Heart right ventricle (tissue), 16 donors: ENCODE results near the gene TRRAP. TPM values are rescaled to one million over a fixed set of nuclear protein-coding genes. Genes with fewer than 3 reads are reported as not detected.

ENCODE experiments used
- ATAC-seq, 8 donors: fragments of 200-7000 bp; cut with Tn5 transposase; one replicate each; pipeline ENCODE4 v1.9.1; 2020; ENCODE audit warnings: mild to moderate bottlenecking in 8 of 8, moderate library complexity in 8 of 8, moderate number of reproducible peaks in 1 of 8
- DNase-seq, 2 donors: peaks; one replicate each; pipeline ENCODE4 v3.0.0-alpha.2; 2020
- H3K27ac ChIP-seq, 10 donors: fragments of 200-600 bp; sonication (generic) in 2 of 10; one replicate each; pipeline versions ENCODE4 v1.5.0 to v1.8.0; 2020 to 2022; ENCODE audit warnings: mild to moderate bottlenecking in 3 of 10
- H3K27me3 ChIP-seq, 7 donors: fragments of 200-600 bp; one replicate each; pipeline ENCODE4 v1.8.0; 2021 to 2022; ENCODE audit warnings: mild to moderate bottlenecking in 2 of 7
- H3K36me3 ChIP-seq, 9 donors: fragments of 200-600 bp; sonication (generic) in 1 of 9; one replicate each; pipeline versions ENCODE4 v1.5.0 to v1.8.0; 2020 to 2022; ENCODE audit warnings: mild to moderate bottlenecking in 2 of 9
- H3K4me1 ChIP-seq, 9 donors: fragments of 200-600 bp; sonication (generic) in 1 of 9; one replicate each; pipeline versions ENCODE4 v1.5.0 to v1.8.0; 2020 to 2022; ENCODE audit warnings: mild to moderate bottlenecking in 4 of 9
- H3K4me3 ChIP-seq, 10 donors: fragments of 200-600 bp; sonication (generic) in 2 of 10; one replicate each; pipeline versions ENCODE4 v1.5.0 to v1.8.0; 2020 to 2022; ENCODE audit warnings: mild to moderate bottlenecking in 7 of 10, moderate library complexity in 2 of 10
- H3K9me3 ChIP-seq, 11 donors: fragments of 200-600 bp in 10 of 11; sonication (generic) in 2 of 11; one replicate each; pipeline versions ENCODE4 v1.5.0 to v1.8.0; 2013 to 2022; ENCODE audit warnings: mild to moderate bottlenecking in 2 of 11, control low read depth in 1 of 11, moderate library complexity in 1 of 11
- WGBS, 2 donors: extraction: QIAGEN DNeasy Blood & Tissue Kit; methylation state at CpG; one replicate each; pipeline ENCODE4 v1.1.7; 2013; ENCODE audit warnings: inconsistent platforms in 1 of 2; 5-methylcytosine and 5-hydroxymethylcytosine counted together
- intact Hi-C, 10 donors: fragments of 100-400 bp; cut with DNase I; formaldehyde crosslinking; loops; one replicate each; pipeline versions ENCODE4 v1.11.1 to v1.14.2; 2022
- microRNA-seq, 2 donors: library from miRNA; unstranded; fragments of <30 nt; microRNA quantifications; one replicate each; pipeline ENCODE4 v1.2.0, GENCODE V29; 2021
- polyA plus RNA-seq, 2 donors: library from polyadenylated mRNA; stranded (reverse); fragments of 200-250 nt; gene quantifications; one replicate each; pipeline ENCODE4 v1.2.3, GENCODE V29; 2013
- total RNA-seq, 10 donors: library from RNA; stranded (reverse); fragmentation: NEBNext Ultra II Directional in 3 of 10; extraction: Animal tissue kit (Norgen Biotek cat#: 25700) in 3 of 10; gene quantifications; one replicate each; pipeline versions ENCODE4 v1.2.1 to v1.2.4, GENCODE V29; 2021 to 2023
- TF ChIP-seq, protein P1 (sequence below), 9 donors: fragments of 200-600 bp; sonication (generic) in 2 of 9; IDR thresholded peaks; one replicate each; pipeline versions ENCODE4 v1.5.0 to v1.8.0; 2021 to 2022; ENCODE audit warnings: antibody characterized with exemption in 9 of 9, mild to moderate bottlenecking in 5 of 9, moderate library complexity in 1 of 9
- donor health status: Arrhythmogenic right ventricular cardiomyopathy.
- donor health status: ischemic (EF 13 %, LVEDD 7.1; RV severe dilation, severe dysfunction).
- donor health status: healthy with polysubstance abuse.
- donor health status: DM: no; HTN: yes; CAD: no.
- donor health status: DM: no; HTN: no; CAD: no.
- donor health status: ischemic (EF 25% LVEDD 6.9; RV normal size, moderate dysfunction).
- donor health status: ischemic (EF 25% LVEDD 5.7; RV mildly dilated, moderate dysfunction).
- donor health status: healthy.
- donor health status: DM: yes; HTN: yes; CAD: no.
- donor health status: Ischemic cardiomyopathy.
- donor health status: ischemic (EF 35%, LVEDD 5.7; RV mildly dilated, moderate dysfunction).
- donor health status: nonischemic (EF 11% LVEDD 7.7; RV severe dilation, severe dysfunction).
- donor health status: DM: yes; HTN: yes; CAD: no.
- donor health status: PGD.
- donor health status: ischemic (EF 29% LVEDD 5.4; RV normal size, mild dysfunction).
- donor health status: nonischemic (EF 23%, LVEDD 6.1; RV moderate dilation, normal function).

Gene TRRAP
- total and polyA plus RNA-seq, 12 donors: 4.8 to 25.1 (median 21.3) TPM

DNA sequence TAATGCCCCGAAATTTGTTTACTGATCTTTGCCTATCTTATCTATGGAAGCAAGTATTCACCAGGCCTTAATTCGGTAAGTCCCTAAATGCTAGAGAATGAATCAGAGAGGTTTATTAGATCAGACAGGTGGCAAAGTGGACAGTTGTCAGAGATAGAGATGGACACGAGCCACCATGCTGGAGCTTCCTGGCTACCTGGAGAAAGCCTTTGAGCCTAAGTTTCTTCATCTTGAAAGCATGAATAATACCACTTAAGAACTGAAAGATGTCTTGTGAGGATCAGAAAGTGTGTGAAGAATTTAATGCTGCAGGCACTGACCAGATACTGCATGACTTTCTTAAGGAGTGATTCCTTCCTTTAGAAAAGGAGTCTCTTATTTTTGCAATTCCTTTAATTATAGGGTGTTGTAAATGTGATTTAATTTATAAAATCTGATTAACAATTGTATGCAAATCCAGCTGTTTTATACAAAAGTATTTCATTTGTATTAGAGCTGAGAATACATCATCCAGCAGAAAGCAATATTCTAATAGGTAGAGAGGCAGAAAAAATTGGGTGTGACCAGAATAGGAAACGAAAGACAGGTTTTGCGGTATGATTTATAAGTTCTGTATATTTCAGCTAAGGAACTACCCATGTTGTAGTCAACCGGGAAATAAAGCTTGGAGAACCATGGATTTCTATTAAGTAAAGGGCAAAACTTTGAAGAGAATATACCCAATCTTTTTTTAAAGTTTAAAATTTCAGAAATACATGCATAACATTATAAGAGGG is 182.9 kb downstream of the TRRAP start:
- Histone ChIP-seq H3K4me1 (no peaks in the 10 kb centered on the region), H3K36me3 (peaks cover 0 to 51% (median 11%) of the 10 kb centered on the region in 9 donors), H3K27ac (no peak overlapping the region), H3K27me3 (no peaks in the 10 kb centered on the region), H3K4me3 (no peak overlapping the region), H3K9me3 (no peaks in the 10 kb centered on the region)
- DNase-seq (no peak), ATAC-seq (no peak)
- WGBS, 2 donors: 83 to 87% methylated on average over 6 of the region's 6 CpGs
- TF ChIP-seq, protein P1, sequence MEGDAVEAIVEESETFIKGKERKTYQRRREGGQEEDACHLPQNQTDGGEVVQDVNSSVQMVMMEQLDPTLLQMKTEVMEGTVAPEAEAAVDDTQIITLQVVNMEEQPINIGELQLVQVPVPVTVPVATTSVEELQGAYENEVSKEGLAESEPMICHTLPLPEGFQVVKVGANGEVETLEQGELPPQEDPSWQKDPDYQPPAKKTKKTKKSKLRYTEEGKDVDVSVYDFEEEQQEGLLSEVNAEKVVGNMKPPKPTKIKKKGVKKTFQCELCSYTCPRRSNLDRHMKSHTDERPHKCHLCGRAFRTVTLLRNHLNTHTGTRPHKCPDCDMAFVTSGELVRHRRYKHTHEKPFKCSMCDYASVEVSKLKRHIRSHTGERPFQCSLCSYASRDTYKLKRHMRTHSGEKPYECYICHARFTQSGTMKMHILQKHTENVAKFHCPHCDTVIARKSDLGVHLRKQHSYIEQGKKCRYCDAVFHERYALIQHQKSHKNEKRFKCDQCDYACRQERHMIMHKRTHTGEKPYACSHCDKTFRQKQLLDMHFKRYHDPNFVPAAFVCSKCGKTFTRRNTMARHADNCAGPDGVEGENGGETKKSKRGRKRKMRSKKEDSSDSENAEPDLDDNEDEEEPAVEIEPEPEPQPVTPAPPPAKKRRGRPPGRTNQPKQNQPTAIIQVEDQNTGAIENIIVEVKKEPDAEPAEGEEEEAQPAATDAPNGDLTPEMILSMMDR (IDR thresholded peaks at IDR 0.05): no peak
- intact Hi-C loops: no loop called here

Small RNA genes within 50 kb of the gene (microRNA-seq; reads per million reads assigned to microRNA genes)
- gene MIR3609: 0 reads per million in 2 donors

Other genes starting within 250 kb of the TRRAP start
- gene TMEM130, start 8.5 kb upstream of the TRRAP start, total RNA-seq: 1 to 10 TPM in 1 of 10 donors, under 1 TPM in 1, not detected in 8; 0.29 to 1.5 TPM
- under 1 TPM; 0.12 to 0.22 TPM for gene TMEM130, start 8.5 kb upstream of the TRRAP start, polyA plus RNA-seq